Forelimb muscle (tissue), 1 donor: ENCODE measurements around the gene NEIL3. TPM values are rescaled to one million over a fixed set of nuclear protein-coding genes. Genes with fewer than 3 reads are reported as not detected.
A peak's percentile ranks its signal among the peaks of the same experiment; 100 is the strongest.
"Not testable (repeated sequence)": the region's sequence is repeated elsewhere in the genome, so short reads cannot be mapped to it uniquely, and the experiment has no call there.

Experiments
- DNase-seq: peaks from one replicate; pipeline ENCODE4 v3.0.0-alpha.2; 2013; ENCODE audit warnings: low read depth
- polyA plus RNA-seq: library from polyadenylated mRNA; unstranded; fragments of 120-200 nt; gene quantifications from one replicate; pipeline ENCODE4 v1.2.1, GENCODE V29; 2013; ENCODE audit not compliant: insufficient read length

Gene NEIL3
- polyA plus RNA-seq, 1 donor, result 2.4 TPM

DNA sequence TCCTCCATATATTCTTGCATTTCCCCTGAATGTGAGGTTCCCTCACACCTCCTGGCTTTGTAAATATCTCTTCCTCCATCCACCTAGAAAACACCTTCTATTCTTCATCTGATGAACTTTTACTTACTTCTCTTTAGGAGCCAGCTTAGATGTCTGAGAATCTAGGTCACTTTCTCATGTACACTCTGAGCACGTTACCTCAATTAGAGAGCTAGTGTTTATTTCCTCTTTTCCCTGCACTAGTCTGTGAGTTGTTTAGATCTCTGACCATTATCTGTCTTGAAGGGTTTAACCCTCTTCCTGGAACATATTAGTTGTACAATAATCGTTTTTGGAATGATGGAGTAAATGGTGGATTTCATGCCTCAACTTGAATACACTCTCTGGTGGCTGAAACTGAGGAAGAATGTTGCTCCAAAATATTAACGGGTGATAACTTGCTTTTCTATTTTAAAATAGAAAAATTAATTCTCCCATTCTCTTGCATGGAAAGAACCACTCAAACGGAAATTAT is 8.5 kb upstream of the NEIL3 start:
- no peak for DNase-seq

DNA sequence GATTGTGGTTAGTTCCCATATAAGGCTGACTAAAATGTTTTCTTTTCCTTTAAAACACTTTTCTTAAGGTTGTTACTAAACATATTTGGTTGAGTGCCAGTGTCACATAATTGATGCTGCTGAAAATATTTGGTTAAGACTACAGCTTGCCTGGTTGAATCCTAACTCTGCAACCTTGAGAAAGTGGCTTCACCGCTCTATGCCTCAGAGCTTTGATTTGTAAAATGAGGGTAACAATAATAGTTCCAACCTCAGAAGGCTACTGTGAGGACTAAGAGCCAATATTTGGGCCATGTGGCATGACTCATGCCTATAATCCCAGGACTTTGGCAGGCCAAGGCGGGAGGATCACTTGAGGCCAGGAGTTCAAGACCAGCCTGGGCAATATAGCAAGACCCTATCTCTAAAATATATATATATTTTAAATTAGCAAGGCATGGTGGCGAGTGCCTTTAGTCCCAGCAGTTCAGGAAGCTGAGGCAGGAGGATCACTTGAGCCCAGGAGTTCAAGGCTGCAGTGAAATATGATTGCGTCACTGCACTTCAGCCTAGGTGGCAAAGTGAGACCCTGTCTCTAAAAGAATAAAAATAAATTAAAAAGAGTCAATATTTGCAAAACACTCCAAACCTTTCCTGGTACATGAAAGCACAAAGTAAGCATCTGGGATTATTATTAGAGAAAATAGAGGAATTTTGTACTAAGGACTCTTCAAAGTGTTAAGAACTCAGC is 7.1 kb upstream of the NEIL3 start:
- no peak for DNase-seq

GRCh38 chr4:177304094-177304493 is 5.6 kb upstream of the NEIL3 start:
- no peak for DNase-seq

- not testable (repeated sequence) for DNase-seq
Measured at GRCh38 chr4:177304864-177305263, 4.8 kb upstream of the NEIL3 start.

- no peak for DNase-seq
Measured at GRCh38 chr4:177308125-177308524, 1.5 kb upstream of the NEIL3 start.

DNA sequence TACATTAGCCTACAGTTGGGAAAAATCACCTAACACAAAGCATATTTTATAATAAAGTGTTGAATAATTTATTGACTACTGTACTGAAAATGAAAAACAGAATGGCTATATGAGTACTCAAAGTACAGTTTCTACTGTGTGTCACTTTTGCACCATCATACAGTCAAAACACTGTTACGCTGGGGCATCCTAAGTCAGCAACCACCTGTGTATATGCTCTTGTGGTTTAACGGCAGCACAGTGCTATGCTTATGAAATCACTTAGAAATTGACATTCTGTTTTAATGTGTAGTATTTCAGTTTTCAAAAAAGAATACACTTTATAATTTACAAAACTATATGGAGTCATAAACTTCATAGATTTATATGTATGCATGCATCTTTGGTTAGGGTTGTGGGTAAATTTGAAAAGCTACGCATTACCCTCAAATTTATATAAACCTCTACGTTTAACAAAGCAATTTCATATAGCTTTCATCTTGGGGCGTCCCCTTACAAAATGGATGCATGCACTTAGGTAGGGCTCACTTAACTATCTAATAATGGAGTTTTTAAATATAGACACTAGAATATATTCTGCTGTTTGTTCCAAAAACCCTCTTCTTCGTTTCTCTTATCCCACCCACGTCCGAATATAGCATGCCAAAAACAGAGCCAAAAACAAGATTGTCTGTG is 690 bp upstream of the NEIL3 start:
- DNase-seq, result no peak

DNA sequence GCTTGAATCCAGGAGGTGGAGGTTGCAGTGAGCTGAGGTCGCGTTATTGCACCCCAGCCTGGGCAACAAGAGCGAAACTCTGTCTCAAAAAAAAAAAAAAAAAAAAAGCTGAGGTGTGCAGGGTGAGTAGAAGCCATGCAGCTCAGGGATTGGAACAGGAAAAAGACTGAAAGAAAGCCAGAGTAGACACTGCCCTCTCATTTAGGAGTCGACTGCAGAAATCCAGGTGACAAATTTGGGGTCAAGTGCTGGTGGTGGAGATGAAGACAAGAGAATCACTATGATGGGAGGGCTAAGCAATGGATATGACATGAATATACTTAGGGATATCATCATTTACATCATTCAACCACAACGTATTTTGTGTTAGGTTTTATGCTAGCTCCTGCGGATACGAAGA is 1.9 kb downstream of the NEIL3 start:
- DNase-seq, result no peak

GRCh38 chr4:177313263-177313662 is 3.6 kb downstream of the NEIL3 start:
- no peak for DNase-seq

GRCh38 chr4:177315767-177316464 is 6.2 kb downstream of the NEIL3 start:
- no peak for DNase-seq

- DNase-seq, result no peak
Measured at GRCh38 chr4:177320721-177321120, 11.0 kb downstream of the NEIL3 start.

GRCh38 chr4:177321647-177322046 is 12.0 kb downstream of the NEIL3 start:
- DNase-seq, result no peak

- DNase-seq, result no peak
Measured at GRCh38 chr4:177322266-177322665, 12.6 kb downstream of the NEIL3 start.

DNA sequence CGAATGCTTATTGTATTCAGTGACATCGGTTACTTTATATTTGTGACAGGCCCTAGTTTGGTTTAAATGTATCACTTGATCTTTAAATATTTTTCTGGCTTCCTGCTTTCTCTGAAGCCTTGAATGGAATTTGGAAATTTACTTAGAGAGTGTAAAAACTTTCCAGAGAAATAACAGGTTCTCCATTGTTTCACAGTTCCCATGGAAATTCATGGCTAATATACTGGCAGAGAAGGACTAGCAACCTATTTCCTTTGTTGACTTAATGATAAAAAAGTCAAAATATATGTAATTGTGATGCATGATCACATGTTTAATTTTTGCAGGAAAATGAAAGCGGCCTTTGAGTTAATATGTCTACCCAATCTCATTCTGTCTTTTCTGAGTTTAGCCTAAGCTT is 13.2 kb downstream of the NEIL3 start:
- DNase-seq, result no peak

GRCh38 chr4:177323416-177323815 is 13.7 kb downstream of the NEIL3 start:
- no peak for DNase-seq

- no peak for DNase-seq
Measured at GRCh38 chr4:177332119-177332518, 22.4 kb downstream of the NEIL3 start.

GRCh38 chr4:177339477-177340374 is 30.1 kb downstream of the NEIL3 start:
- peak; percentile 8 for DNase-seq

DNA sequence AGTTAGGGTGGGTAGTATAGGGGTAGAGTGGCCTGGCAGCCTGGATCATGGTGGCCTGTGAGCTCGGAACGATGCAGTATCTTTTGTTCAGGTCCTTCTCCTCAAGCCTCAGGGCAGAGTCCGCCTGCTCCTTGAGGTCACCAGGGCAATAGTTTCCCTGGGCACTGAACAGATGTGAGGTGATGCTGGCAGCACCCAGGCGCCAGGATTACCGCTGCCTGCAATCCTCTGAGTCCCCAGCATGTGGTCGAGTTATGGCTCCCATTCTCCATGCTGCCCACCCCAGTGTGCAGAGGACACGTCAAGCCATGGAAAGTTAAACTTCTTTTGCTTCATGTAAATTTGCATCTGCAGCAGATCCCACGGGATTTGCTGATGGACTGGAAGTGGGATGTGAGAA is 38.7 kb downstream of the NEIL3 start:
- DNase-seq, result no peak

DNA sequence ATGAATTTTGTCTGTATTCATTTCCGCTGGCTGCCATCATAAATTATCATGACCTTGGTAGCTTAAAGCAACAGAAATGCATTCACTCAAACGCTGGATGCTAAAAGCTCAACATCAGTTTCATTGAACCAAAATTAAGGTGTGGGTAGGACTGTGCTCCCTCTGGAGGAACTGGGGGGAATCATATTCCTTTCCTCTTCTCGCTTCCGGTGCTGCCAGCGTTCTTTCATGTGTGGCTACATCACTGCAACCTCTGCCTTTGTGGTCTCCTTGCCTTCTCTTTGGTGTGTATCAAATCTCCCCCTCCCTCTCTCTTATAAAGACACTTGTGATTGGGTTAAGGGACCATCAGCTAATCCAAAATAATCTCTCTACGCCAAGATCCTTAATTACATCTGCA is 39.5 kb downstream of the NEIL3 start:
- DNase-seq, result no peak

GRCh38 chr4:177351622-177352244 is 42.1 kb downstream of the NEIL3 start:
- no peak for DNase-seq

- no peak for DNase-seq
Measured at GRCh38 chr4:177356206-177356605, 46.5 kb downstream of the NEIL3 start.

DNA sequence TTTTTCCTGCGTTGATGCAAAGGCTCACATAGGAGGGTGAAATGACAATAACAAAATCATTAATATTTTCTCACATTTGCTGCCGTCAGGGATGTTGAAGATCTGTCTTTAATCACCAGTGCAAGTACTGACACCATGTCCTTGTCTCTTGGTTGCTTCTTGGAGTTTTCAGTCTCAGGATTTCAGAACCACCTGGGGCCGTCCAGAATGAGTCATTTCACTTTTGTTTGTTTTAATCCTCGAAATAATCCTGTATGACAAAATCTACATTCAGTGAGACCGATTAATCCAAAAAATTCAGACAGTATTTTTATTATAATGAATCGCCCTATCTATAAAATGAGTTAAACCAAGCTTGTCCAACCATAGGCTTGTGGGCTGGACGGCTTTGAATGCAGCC is 47.2 kb downstream of the NEIL3 start:
- no peak for DNase-seq
